Measurements from ENCODE around the gene GMPR2. TPM values are rescaled to one million over a fixed set of nuclear protein-coding genes. Genes with fewer than 3 reads are reported as not detected.

Gene GMPR2
- total and polyA plus RNA-seq, 2 of the 13 experiments (the other 11 are each of a cell fraction or from before 2014, with no cell fraction given), result 210 to 273 TPM

DNA sequence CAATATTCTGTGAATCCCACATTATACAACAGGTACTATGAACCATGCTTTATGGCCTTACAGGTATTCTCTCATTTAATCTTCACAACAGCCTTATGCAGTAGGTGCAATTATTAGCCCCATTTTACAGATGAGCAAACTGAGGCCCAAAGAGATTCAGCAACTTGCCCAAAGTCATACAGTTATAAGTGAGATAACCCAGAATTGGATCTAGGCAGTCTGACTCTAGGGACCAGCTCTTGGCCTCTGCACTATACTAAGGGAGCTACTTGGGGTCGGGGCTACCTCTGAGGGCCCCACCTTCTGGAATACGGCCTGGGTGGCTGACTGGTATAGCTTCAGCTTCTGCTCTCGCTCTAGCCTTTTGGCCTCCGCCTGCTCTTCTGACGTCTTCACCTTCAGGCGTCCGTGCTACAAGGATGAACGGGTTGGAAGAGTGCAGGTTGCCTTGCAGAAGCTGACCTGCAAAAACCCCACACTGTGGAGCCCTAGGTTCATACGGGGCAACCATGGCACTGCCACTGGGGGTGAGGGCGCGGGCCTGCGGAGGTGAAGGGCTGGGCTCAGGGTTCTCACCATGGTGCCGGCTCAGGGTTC lies 37.9 kb downstream of the GMPR2 start (continued):
- TF ChIP-seq MED13 (CRISPR knock-in tag; IDR thresholded peaks at IDR 0.05) (peak; percentile 31; the same call in 1 of the 2 replicates), ZNF34 (CRISPR knock-in tag; IDR thresholded peaks at IDR 0.05; ENCODE audit: borderline replicate concordance) (peak; percentile 16; the same call in 1 of the 2 replicates)

DNA sequence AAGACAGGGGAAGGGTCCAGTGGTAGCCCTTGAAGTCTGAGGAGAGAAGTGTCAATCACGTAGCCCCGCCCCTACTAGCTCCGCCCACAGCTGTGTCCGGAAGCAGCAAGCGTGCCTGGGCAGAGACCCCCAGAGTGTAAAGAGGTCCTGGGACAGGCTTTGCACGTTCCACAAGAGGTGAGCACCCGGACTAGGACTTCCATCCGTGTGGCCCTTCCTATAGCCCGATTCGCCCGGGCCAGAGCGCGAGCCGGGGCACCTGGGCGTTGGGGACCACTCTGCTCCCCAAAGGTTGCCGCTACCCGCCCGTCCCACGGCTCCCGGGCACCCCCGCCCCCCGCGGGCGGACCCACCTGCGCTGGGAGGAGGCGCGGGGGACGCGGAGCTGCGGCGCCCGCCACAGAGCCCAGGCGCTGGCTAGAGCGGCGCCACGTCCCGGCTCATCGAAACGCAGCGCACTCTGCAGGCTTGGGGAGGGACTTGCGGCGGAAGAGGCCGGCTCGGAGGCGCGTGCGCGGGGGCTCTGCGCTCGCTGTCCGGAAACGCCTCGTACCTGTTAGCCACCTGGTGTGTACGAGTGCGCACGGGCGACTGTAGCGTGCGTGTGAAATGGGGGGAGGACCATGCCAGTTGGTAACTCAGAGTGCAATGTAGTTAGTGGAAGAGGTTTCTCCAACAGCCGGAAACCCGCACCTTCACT lies 38.6 kb downstream of the GMPR2 start, which contains the start of gene RABGGTA:
RABGGTA (minus strand) TSS at position 464 of the 700 bp plus-strand sequence. CDS start 482 bp downstream, outside the sequence.
- Histone ChIP-seq H3K9ac (ENCODE audit: insufficient read depth, low read depth, low read length) (peak within 1 kb of the TSS; percentile 98), H3K27me3 (ENCODE audit: control insufficient read depth in 1 of 2, insufficient read depth in 2 of 2, low read length in 2 of 2) (no peaks in the 10 kb centered on the region; a peak in 1 of 5 replicates), H3K4me2 (ENCODE audit: low read depth, low read length) (peak within 1 kb of the TSS; percentile 97), H3K4me3 (replicated peaks in 1 of 3; ENCODE audit: insufficient read depth in 1 of 3, low read depth in 2 of 3, low read length in 3 of 3) (peak within 1 kb of the TSS; percentile 78 to 96 (median 78)), H3K79me2 (ENCODE audit: insufficient read depth, low read length) (peaks cover 7% of the 10 kb centered on the region), H3K4me1 (ENCODE audit: insufficient read depth, low read length) (peaks cover 22% of the 10 kb centered on the region), H3K36me3 (replicated peaks in 1 of 2; ENCODE audit: control insufficient read depth in 1 of 2, insufficient read depth in 2 of 2, low read length in 2 of 2) (peaks cover 16 to 26% of the 10 kb centered on the region in 2 experiments; a peak in 4 of 5 replicates), H3K27ac (ENCODE audit: extremely low read length, insufficient read depth, low read length) (peak within 1 kb of the TSS; percentile 92), H4K20me1 (ENCODE audit: insufficient read depth, low read length) (no peaks in the 10 kb centered on the region), H2AFZ (ENCODE audit: low read length) (peak within 1 kb of the TSS; percentile 75), H3K9me3 (ENCODE audit: low read length) (no peaks in the 10 kb centered on the region)
- 1% methylated on average over 61 of the region's 61 CpGs for whole genome bisulfite sequencing (ENCODE audit: low lambda C conversion rate)
- ChIA-PET CTCF (ENCODE audit: low intra/inter-chr PET ratio, low total read pairs) (interaction anchor here (0.6 to 2.8 kb wide), 4 partner anchors 26 to 76 kb away, joined by 3 to 33 read pairs (median 10); partner anchors contain the start of genes MDP1 and TINF2), POLR2A (interaction anchor here (0.6 to 16.5 kb wide), 55 partner anchors 9 to 1434 kb away, joined by 3 to 435 read pairs (median 7); partner anchors contain the start of genes AJUBA, BCL2L2, CARMIL3 and CBLN3)
- in situ Hi-C loops (cut with HindIII; ENCODE audit: extremely low pct_ligation_motif_present, low pct_unique_long_range_greater_than_20kb) (no loop called here), intact Hi-C loops (cut with micrococcal nuclease; ENCODE audit: unreplicated experiment) (loop anchor here (1.0 to 2.0 kb wide), 4 partner anchors 19 to 54 kb away; partner anchors contain the start of gene MDP1)
- peak; percentile 76 for FAIRE-seq
- ATAC-seq, result peak; percentile 95
- DNase-seq (ENCODE audit: low spot score), result peak; percentile 96
- BruUV-seq (replicated peaks), result no TSS peak
- TF ChIP-seq, protein P1, sequence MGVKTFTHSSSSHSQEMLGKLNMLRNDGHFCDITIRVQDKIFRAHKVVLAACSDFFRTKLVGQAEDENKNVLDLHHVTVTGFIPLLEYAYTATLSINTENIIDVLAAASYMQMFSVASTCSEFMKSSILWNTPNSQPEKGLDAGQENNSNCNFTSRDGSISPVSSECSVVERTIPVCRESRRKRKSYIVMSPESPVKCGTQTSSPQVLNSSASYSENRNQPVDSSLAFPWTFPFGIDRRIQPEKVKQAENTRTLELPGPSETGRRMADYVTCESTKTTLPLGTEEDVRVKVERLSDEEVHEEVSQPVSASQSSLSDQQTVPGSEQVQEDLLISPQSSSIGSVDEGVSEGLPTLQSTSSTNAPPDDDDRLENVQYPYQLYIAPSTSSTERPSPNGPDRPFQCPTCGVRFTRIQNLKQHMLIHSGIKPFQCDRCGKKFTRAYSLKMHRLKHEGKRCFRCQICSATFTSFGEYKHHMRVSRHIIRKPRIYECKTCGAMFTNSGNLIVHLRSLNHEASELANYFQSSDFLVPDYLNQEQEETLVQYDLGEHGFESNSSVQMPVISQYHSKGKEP (CRISPR knock-in tag; IDR thresholded peaks at IDR 0.05), result peak; percentile 87
- TF ChIP-seq ZNF207 (IDR thresholded peaks at IDR 0.05; ENCODE audit: borderline replicate concordance) (no peak), ZNF703 (CRISPR knock-in tag; IDR thresholded peaks at IDR 0.05; ENCODE audit: borderline replicate concordance) (peak; percentile 87; the same call in 1 of the 2 replicates), KLF12 (CRISPR knock-in tag; IDR thresholded peaks at IDR 0.05; ENCODE audit: borderline replicate concordance) (peak; percentile 100), STAT5B (CRISPR knock-in tag; IDR thresholded peaks at IDR 0.05) (peak; percentile 96), FOXO1 (CRISPR knock-in tag; IDR thresholded peaks at IDR 0.05) (peak; percentile 96), ERF (CRISPR knock-in tag; IDR thresholded peaks at IDR 0.05) (peak; percentile 100), HOXD1 (CRISPR knock-in tag; IDR thresholded peaks at IDR 0.05) (peak; percentile 99)
- TF ChIP-seq, protein P2, sequence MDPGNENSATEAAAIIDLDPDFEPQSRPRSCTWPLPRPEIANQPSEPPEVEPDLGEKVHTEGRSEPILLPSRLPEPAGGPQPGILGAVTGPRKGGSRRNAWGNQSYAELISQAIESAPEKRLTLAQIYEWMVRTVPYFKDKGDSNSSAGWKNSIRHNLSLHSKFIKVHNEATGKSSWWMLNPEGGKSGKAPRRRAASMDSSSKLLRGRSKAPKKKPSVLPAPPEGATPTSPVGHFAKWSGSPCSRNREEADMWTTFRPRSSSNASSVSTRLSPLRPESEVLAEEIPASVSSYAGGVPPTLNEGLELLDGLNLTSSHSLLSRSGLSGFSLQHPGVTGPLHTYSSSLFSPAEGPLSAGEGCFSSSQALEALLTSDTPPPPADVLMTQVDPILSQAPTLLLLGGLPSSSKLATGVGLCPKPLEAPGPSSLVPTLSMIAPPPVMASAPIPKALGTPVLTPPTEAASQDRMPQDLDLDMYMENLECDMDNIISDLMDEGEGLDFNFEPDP (CRISPR knock-in tag; conservative IDR thresholded peaks at IDR 0.05), result 0 out of 2 replicates have a peak, but pooled peaks have one; percentile 95
- TF ChIP-seq, protein P3, sequence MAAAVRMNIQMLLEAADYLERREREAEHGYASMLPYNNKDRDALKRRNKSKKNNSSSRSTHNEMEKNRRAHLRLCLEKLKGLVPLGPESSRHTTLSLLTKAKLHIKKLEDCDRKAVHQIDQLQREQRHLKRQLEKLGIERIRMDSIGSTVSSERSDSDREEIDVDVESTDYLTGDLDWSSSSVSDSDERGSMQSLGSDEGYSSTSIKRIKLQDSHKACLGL (CRISPR knock-in tag; IDR thresholded peaks at IDR 0.05), result peak; percentile 100
- TF ChIP-seq, protein P4, sequence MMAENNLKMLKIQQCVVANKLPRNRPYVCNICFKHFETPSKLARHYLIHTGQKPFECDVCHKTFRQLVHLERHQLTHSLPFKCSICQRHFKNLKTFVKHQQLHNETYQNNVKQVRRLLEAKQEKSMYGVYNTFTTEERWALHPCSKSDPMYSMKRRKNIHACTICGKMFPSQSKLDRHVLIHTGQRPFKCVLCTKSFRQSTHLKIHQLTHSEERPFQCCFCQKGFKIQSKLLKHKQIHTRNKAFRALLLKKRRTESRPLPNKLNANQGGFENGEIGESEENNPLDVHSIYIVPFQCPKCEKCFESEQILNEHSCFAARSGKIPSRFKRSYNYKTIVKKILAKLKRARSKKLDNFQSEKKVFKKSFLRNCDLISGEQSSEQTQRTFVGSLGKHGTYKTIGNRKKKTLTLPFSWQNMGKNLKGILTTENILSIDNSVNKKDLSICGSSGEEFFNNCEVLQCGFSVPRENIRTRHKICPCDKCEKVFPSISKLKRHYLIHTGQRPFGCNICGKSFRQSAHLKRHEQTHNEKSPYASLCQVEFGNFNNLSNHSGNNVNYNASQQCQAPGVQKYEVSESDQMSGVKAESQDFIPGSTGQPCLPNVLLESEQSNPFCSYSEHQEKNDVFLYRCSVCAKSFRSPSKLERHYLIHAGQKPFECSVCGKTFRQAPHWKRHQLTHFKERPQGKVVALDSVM (CRISPR knock-in tag; IDR thresholded peaks at IDR 0.05), result peak; percentile 84
